Activated CD4-positive, CD25-positive, alpha-beta regulatory T cell treated with anti-CD3 and anti-CD28 coated beads, Interleukin-2, amount 50 U/mL, for 16 hours (primary cell): ENCODE measurements around the gene SHCBP1.
"Not testable (repeated sequence)": the region's sequence is repeated elsewhere in the genome, so short reads cannot be mapped to it uniquely, and the experiment has no call there.

Experiments used
- DNase-seq: peaks from one replicate; pipeline ENCODE4 v3.0.0-alpha.2; 2020; ENCODE audit warnings: low read depth, low spot score

The SHCBP1 gene

GRCh38 chr16:46621006-46621933, at the start of gene SHCBP1:
Gene SHCBP1 (minus strand): TSS chr16:46621379. CDS start chr16:46621359, 20 bp downstream.
- peak; percentile 44 for DNase-seq

GRCh38 chr16:46662123-46662522, 40.9 kb upstream of the SHCBP1 start:
- no peak for DNase-seq

GRCh38 chr16:46658925-46659324, 37.7 kb upstream of the SHCBP1 start:
- no peak for DNase-seq

GRCh38 chr16:46651305-46651704, 30.1 kb upstream of the SHCBP1 start:
- no peak for DNase-seq

- no peak for DNase-seq
Observed at GRCh38 chr16:46650254-46650623, 29.1 kb upstream of the SHCBP1 start.

GRCh38 chr16:46649588-46650253, 28.5 kb upstream of the SHCBP1 start:
- no peak for DNase-seq

- DNase-seq: no peak
Observed at GRCh38 chr16:46648656-46649055, 27.5 kb upstream of the SHCBP1 start.

- no peak for DNase-seq
Observed at GRCh38 chr16:46638947-46639925, 18.1 kb upstream of the SHCBP1 start.

GRCh38 chr16:46632778-46633733, 11.9 kb upstream of the SHCBP1 start:
- no peak for DNase-seq

- no peak for DNase-seq
Observed at GRCh38 chr16:46629331-46630219, 8.4 kb upstream of the SHCBP1 start.

- DNase-seq: no peak
Observed at GRCh38 chr16:46627746-46628145, 6.6 kb upstream of the SHCBP1 start.

- not testable (repeated sequence) for DNase-seq
Observed at GRCh38 chr16:46626681-46627080, 5.5 kb upstream of the SHCBP1 start.

GRCh38 chr16:46624862-46625261, 3.7 kb upstream of the SHCBP1 start:
- not testable (repeated sequence) for DNase-seq

GRCh38 chr16:46623707-46624106, 2.5 kb upstream of the SHCBP1 start:
- not testable (repeated sequence) for DNase-seq

GRCh38 chr16:46623246-46623645, 2.1 kb upstream of the SHCBP1 start:
- DNase-seq: not testable (repeated sequence)

- DNase-seq: no peak
Observed at GRCh38 chr16:46621934-46622676, 926 bp upstream of the SHCBP1 start.

GRCh38 chr16:46620266-46621005, 743 bp downstream of the SHCBP1 start:
- DNase-seq: no peak

- no peak for DNase-seq
Observed at GRCh38 chr16:46618516-46618915, 2.7 kb downstream of the SHCBP1 start.
